GM18511 (cell line): ENCODE results near the gene FGF3.

Source experiments
- ATAC-seq: cut with Tn5 transposase; IDR thresholded peaks from one replicate; pipeline ENCODE4 v1.9.1; 2021; ENCODE audit warnings: mild to moderate bottlenecking, moderate library complexity; ENCODE audit not compliant: unreplicated experiment

Gene FGF3

GRCh38 chr11:69848201-69848600, 29.0 kb upstream of the FGF3 start:
- no peak for ATAC-seq

GRCh38 chr11:69844396-69844795, 25.2 kb upstream of the FGF3 start:
- ATAC-seq: no peak

GRCh38 chr11:69843529-69843921, 24.3 kb upstream of the FGF3 start:
- ATAC-seq: no peak

GRCh38 chr11:69842746-69843528, 23.7 kb upstream of the FGF3 start:
- ATAC-seq: no peak

GRCh38 chr11:69841859-69842698, 22.9 kb upstream of the FGF3 start:
- no peak for ATAC-seq

GRCh38 chr11:69841170-69841858, 22.1 kb upstream of the FGF3 start:
- ATAC-seq: no peak

GRCh38 chr11:69840371-69841169, 21.4 kb upstream of the FGF3 start:
- no peak for ATAC-seq

GRCh38 chr11:69839516-69839915, 20.3 kb upstream of the FGF3 start:
- ATAC-seq: no peak

GRCh38 chr11:69837791-69838190, 18.6 kb upstream of the FGF3 start:
- no peak for ATAC-seq

GRCh38 chr11:69836401-69836800, 17.2 kb upstream of the FGF3 start:
- ATAC-seq: no peak

GRCh38 chr11:69834811-69835800, 15.9 kb upstream of the FGF3 start:
- no peak for ATAC-seq

- no peak for ATAC-seq
Observed at GRCh38 chr11:69834251-69834650, 15.0 kb upstream of the FGF3 start.

GRCh38 chr11:69832561-69833413, 13.6 kb upstream of the FGF3 start:
- ATAC-seq: no peak

- no peak for ATAC-seq
Observed at GRCh38 chr11:69831985-69832384, 12.8 kb upstream of the FGF3 start.

GRCh38 chr11:69830086-69830485, 10.9 kb upstream of the FGF3 start:
- ATAC-seq: no peak

GRCh38 chr11:69828971-69829344, 9.7 kb upstream of the FGF3 start:
- no peak for ATAC-seq

GRCh38 chr11:69828276-69828970, 9.2 kb upstream of the FGF3 start:
- ATAC-seq: no peak

- no peak for ATAC-seq
Observed at GRCh38 chr11:69826773-69827172, 7.6 kb upstream of the FGF3 start.
